T-helper 2 cell treated with Interferon-gamma antibody and Interleukin-4, amounts not matched to agents 5 μg/mL and 100 μg/mL, for 36 hours (primary cell): ENCODE data around the gene ATOH7.
"Not testable (repeated sequence)": the region's sequence is repeated elsewhere in the genome, so short reads cannot be mapped to it uniquely, and the experiment has no call there.

ENCODE experiments used
- DNase-seq: peaks from one replicate; pipeline ENCODE4 v3.0.0; 2021; ENCODE audit warnings: low spot score
- H3K27ac Mint-ChIP-seq: one replicate; pipeline ENCODE4 v1.8.0; 2021; ENCODE audit warnings: mild to moderate bottlenecking, mixed read lengths
- H3K27me3 Mint-ChIP-seq: one replicate; pipeline ENCODE4 v1.8.0; 2021; ENCODE audit warnings: low read depth, mixed read lengths
- H3K36me3 Mint-ChIP-seq: one replicate; pipeline ENCODE4 v1.8.0; 2021; ENCODE audit warnings: low read depth, mixed read lengths
- H3K4me1 Mint-ChIP-seq: one replicate; pipeline ENCODE4 v1.8.0; 2021; ENCODE audit warnings: low read depth, mixed read lengths
- H3K4me3 Mint-ChIP-seq: one replicate; pipeline ENCODE4 v1.8.0; 2022; ENCODE audit warnings: mild to moderate bottlenecking, moderate library complexity, mixed read lengths
- H3K9me3 Mint-ChIP-seq: one replicate; pipeline ENCODE4 v1.8.0; 2021; ENCODE audit warnings: mixed read lengths

The ATOH7 gene

DNA sequence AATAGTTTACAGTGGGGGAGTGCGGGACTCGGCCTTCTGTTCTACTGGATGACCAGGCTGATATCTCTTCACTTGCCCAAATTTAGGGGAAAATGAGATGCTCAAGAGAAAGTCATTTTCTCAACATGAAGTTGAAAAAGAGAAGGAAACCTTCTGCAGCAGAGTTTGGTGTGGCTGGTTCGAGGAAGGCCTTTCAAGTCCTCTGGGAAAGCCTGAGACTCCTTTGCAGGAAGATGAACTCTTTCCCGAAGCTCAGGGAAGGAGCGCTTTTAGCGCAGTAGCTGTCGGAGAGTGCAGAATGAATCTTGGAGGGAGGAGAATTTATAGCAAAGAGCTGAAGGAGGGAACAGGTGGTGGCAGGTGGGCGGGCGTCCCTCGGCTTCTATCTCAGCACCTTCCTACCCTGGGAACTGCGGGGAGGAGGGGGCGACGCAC, at the start of gene ATOH7:
Gene ATOH7, minus strand, starts transcription at position 297 of the 435 bp plus-strand sequence. CDS start 436 bp downstream, outside the sequence.
- Mint-ChIP-seq H3K4me3 (peak within 1 kb of the TSS; percentile 82), H3K27me3 (peaks cover 57% of the 10 kb centered on the region), H3K27ac (no peak within 1 kb of the TSS), H3K4me1 (peaks cover 6% of the 10 kb centered on the region), H3K9me3 (no peaks in the 10 kb centered on the region), H3K36me3 (no peaks in the 10 kb centered on the region)
- no peak for DNase-seq

DNA sequence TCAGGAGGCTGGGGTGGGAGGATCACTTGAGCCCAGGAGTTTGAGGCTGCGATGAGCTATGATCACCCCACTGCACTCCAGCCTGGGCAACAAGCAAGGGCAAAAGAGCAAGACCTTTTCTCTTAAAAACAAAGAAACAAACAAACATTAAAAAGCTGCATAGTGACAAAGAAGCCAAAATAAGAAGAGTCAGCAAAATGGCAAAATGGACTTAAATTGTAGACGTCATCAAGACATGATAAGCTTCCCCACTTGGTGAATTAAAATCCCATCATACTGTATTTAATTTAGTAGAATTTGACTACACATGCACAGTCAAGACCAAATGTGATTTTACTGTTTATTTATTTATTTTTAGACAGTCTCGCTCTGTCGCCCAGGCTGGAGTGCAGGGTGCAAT, 48.8 kb upstream of the ATOH7 start:
- H3K27me3 Mint-ChIP-seq, result no peaks in the 10 kb centered on the region
- H3K27ac Mint-ChIP-seq, result no peak overlapping the region
- DNase-seq, result no peak
- H3K36me3 Mint-ChIP-seq, result peaks cover 2% of the 10 kb centered on the region
- no peak overlapping the region for H3K4me3 Mint-ChIP-seq
- H3K9me3 Mint-ChIP-seq, result peaks cover 20% of the 10 kb centered on the region
- no peaks in the 10 kb centered on the region for H3K4me1 Mint-ChIP-seq

DNA sequence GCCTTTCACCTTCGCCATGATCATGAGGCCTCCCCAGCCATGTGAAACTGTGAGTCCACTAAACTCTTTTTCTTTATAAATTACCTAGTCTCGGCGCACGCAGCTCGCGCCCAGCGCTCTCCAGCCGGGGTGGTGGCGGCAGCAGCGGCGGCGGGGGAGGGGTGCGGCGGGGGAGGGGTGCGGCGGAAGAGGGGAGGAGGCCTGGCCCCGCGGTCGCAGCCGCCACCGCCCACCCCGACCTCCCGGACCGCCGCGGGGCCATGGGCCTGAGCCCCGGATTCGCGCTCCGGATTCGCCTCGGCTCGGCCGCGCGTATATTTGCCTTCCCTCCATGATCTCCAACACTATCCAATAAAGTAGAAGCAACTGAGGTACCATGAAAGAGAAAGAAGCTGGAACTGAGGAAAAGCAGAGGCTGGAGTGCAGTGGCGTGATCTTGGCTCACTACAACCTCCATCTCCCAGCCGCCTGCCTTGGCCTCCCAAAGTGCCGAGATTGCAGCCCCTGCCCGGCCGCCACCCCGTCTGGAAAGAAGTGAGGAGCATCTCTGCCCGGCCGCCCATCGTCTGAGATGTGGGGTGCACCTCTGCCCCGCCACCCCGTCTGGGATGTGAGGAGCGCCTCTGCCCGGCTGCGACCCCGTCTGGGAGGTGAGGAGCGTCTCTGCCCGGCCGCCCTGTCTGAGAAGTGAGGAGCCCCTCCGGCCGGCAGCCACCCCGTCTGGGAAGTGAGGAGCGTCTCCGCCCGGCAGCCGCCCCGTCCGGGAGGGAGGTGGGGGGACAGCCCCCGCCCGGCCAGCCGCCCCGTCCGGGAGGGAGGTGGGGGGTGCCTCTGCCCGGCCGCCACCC, 47.2 kb upstream of the ATOH7 start:
- H3K4me3 Mint-ChIP-seq, H3K4me1 Mint-ChIP-seq, H3K36me3 Mint-ChIP-seq, DNase-seq, H3K27me3 Mint-ChIP-seq, H3K27ac Mint-ChIP-seq: not testable (repeated sequence)
- H3K9me3 Mint-ChIP-seq, result peaks cover 20% of the 10 kb centered on the region

DNA sequence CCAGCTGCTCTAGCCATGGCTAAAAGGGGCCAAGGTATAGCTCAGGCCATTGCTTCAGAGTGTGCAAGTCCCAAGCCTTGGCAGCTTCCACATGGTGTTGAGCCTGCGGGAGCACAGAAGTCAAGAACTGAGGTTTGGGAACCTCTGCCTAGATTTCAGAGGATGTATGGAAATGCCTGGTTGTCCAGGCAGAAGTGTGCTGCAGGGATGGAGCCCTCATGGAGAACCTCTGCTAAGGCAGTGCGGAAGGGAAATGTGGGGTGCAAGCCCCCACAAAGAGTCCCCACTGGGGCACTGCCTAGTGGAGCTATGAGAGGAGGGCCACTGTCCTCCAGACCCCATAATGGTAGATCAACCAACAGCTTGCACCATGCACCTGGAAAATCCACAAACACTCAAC, 45.9 kb upstream of the ATOH7 start:
- not testable (repeated sequence) for H3K4me1 Mint-ChIP-seq, H3K27me3 Mint-ChIP-seq, H3K27ac Mint-ChIP-seq

GRCh38 chr10:68276224-68276623, 44.3 kb upstream of the ATOH7 start:
- H3K27me3 Mint-ChIP-seq, result no peaks in the 10 kb centered on the region
- no peaks in the 10 kb centered on the region for H3K4me1 Mint-ChIP-seq
- peaks cover 20% of the 10 kb centered on the region for H3K9me3 Mint-ChIP-seq
- DNase-seq, result no peak
- H3K36me3 Mint-ChIP-seq, result peaks cover 2% of the 10 kb centered on the region
- H3K4me3 Mint-ChIP-seq, result no peak overlapping the region
- no peak overlapping the region for H3K27ac Mint-ChIP-seq

More for the DNA sequence above, 45.9 kb upstream of the ATOH7 start:
- peaks cover 20% of the 10 kb centered on the region for H3K9me3 Mint-ChIP-seq
- DNase-seq, H3K4me3 Mint-ChIP-seq, H3K36me3 Mint-ChIP-seq: not testable (repeated sequence)

GRCh38 chr10:68275600-68276126, 43.8 kb upstream of the ATOH7 start:
- Mint-ChIP-seq H3K4me1 (no peaks in the 10 kb centered on the region), H3K9me3 (peaks cover 20% of the 10 kb centered on the region), H3K4me3 (no peak overlapping the region), H3K27ac (no peak overlapping the region), H3K36me3 (peaks cover 2% of the 10 kb centered on the region), H3K27me3 (no peaks in the 10 kb centered on the region)
- no peak for DNase-seq

DNA sequence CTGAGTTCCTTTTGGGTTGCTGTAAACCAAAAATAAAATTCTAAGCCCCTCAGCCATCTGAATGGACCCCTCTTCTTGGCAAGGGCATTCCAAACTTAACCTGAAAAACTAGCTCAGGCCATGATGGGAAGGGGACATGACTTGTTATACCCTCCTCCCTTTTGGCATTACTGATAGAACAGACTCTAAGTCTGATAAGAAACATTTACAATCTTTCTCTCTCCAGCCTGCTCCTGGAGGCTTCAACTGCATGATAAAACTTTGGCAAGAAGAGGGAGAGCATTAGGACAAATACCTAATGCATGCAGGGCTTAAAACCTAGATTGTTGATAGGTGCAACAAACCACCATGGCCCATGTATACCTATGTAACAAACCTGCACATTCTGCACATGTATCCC, 40.9 kb upstream of the ATOH7 start:
- H3K27ac Mint-ChIP-seq, result no peak overlapping the region
- peaks cover 4% of the 10 kb centered on the region for H3K27me3 Mint-ChIP-seq
- peaks cover 2% of the 10 kb centered on the region for H3K36me3 Mint-ChIP-seq
- DNase-seq, result no peak
- no peaks in the 10 kb centered on the region for H3K4me1 Mint-ChIP-seq
- no peak overlapping the region for H3K4me3 Mint-ChIP-seq
- H3K9me3 Mint-ChIP-seq, result peaks cover 11% of the 10 kb centered on the region

DNA sequence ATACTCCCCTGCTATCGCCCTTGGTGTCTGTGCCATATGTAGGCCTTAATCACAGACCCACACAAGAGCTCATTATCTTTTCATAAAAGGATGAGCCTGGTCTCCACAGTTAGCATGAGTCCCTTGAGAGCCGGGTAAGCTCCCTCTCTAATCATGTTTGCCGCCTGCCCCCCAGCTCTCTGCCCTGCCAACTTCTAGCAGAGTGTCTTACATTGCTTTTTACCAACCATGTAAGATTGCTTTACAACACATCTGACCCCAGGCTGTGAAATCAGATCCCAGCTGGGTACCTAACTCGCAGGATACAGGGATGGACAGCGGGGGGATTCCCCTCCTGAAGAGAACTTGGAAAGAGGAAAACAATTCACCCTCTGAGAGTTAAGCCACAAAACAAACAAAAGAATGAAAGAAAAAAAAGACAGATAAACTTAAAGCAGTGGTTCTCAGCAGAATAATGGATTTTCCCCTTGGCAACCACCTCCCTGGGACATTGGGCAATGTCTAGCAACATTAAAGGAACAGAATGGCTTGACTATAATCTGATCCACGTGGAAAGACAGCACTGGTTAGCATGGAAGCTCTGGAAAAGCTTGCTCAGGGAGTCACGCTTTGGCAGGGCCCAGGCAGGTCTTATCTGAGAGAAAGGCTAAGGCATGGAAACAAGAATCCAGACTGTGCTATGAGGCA, 39.4 kb upstream of the ATOH7 start:
- Mint-ChIP-seq H3K36me3 (no peaks in the 10 kb centered on the region), H3K27me3 (peaks cover 4% of the 10 kb centered on the region), H3K9me3 (no peaks in the 10 kb centered on the region), H3K4me3 (no peak overlapping the region), H3K27ac (no peak overlapping the region), H3K4me1 (no peaks in the 10 kb centered on the region)
- no peak for DNase-seq

GRCh38 chr10:68269562-68270290, 37.8 kb upstream of the ATOH7 start:
- H3K27me3 Mint-ChIP-seq, result peaks cover 4% of the 10 kb centered on the region
- H3K36me3 Mint-ChIP-seq, result no peaks in the 10 kb centered on the region
- DNase-seq, result no peak
- no peaks in the 10 kb centered on the region for H3K9me3 Mint-ChIP-seq
- no peak overlapping the region for H3K4me3 Mint-ChIP-seq
- H3K4me1 Mint-ChIP-seq, result no peaks in the 10 kb centered on the region
- no peak overlapping the region for H3K27ac Mint-ChIP-seq

- DNase-seq, result no peak
- Mint-ChIP-seq H3K4me3 (no peak overlapping the region), H3K36me3 (no peaks in the 10 kb centered on the region)
These were observed 29.4 kb upstream of the ATOH7 start for GRCh38 chr10:68261132-68261856.

GRCh38 chr10:68253346-68253745, 21.4 kb upstream of the ATOH7 start:
- H3K4me1 Mint-ChIP-seq, result peaks cover 6% of the 10 kb centered on the region

More at GRCh38 chr10:68261132-68261856, 29.4 kb upstream of the ATOH7 start:
- H3K27ac Mint-ChIP-seq, result no peak overlapping the region
- H3K9me3 Mint-ChIP-seq, result no peaks in the 10 kb centered on the region
- no peaks in the 10 kb centered on the region for H3K4me1 Mint-ChIP-seq
- H3K27me3 Mint-ChIP-seq, result peaks cover 9% of the 10 kb centered on the region

GRCh38 chr10:68251625-68252495, 19.9 kb upstream of the ATOH7 start:
- DNase-seq, result no peak
- H3K27me3 Mint-ChIP-seq, result peaks cover 7% of the 10 kb centered on the region
- H3K4me1 Mint-ChIP-seq, result peaks cover 6% of the 10 kb centered on the region
- no peaks in the 10 kb centered on the region for H3K36me3 Mint-ChIP-seq
- H3K4me3 Mint-ChIP-seq, result no peak overlapping the region
- no peaks in the 10 kb centered on the region for H3K9me3 Mint-ChIP-seq
- H3K27ac Mint-ChIP-seq, result no peak overlapping the region

More at GRCh38 chr10:68253346-68253745, 21.4 kb upstream of the ATOH7 start:
- Mint-ChIP-seq H3K4me3 (no peak overlapping the region), H3K27ac (no peak overlapping the region), H3K36me3 (no peaks in the 10 kb centered on the region), H3K9me3 (no peaks in the 10 kb centered on the region), H3K27me3 (peaks cover 10% of the 10 kb centered on the region)
- DNase-seq, result no peak
